HEK293T (cell line): ENCODE measurements around the gene LCE7A.

Experiments used
- ARNT ChIP-seq: fragments of 450-650 bp; IDR thresholded peaks from 2 replicates; pipeline ENCODE4 v1.6.1; 2017; ENCODE audit warnings: mild to moderate bottlenecking
- CTBP1 ChIP-seq: fragments of 450-650 bp; IDR thresholded peaks from 2 replicates; pipeline ENCODE4 v1.6.1; 2016; ENCODE audit warnings: borderline replicate concordance
- ELF4 ChIP-seq: fragments of 450-650 bp; IDR thresholded peaks from 2 replicates; pipeline ENCODE4 v1.6.1; 2017; ENCODE audit warnings: antibody characterized with exemption
- FOXA1 ChIP-seq: fragments of 450-650 bp; IDR thresholded peaks from 2 replicates; pipeline ENCODE4 v1.6.1; 2016; ENCODE audit warnings: mild to moderate bottlenecking
- FOXK2 ChIP-seq: fragments of 450-650 bp; IDR thresholded peaks from 2 replicates; pipeline ENCODE4 v1.6.1; 2016; ENCODE audit warnings: mild to moderate bottlenecking
- FOXM1 ChIP-seq: fragments of 450-650 bp; IDR thresholded peaks from 2 replicates; pipeline ENCODE4 v1.6.1; 2017; ENCODE audit warnings: mild to moderate bottlenecking, borderline replicate concordance
- HDGF ChIP-seq: fragments of 450-650 bp; IDR thresholded peaks from 2 replicates; pipeline ENCODE4 v1.6.1; 2017; ENCODE audit warnings: antibody characterized with exemption, borderline replicate concordance
- LEF1 ChIP-seq: fragments of 450-650 bp; IDR thresholded peaks from 2 replicates; pipeline ENCODE4 v1.6.1; 2017; ENCODE audit warnings: mild to moderate bottlenecking, borderline replicate concordance
- NFRKB ChIP-seq: fragments of 450-650 bp; IDR thresholded peaks from 2 replicates; pipeline ENCODE4 v1.6.1; 2016; ENCODE audit warnings: mild to moderate bottlenecking, moderate library complexity
- PKNOX1 ChIP-seq: fragments of 450-650 bp; IDR thresholded peaks from 2 replicates; pipeline ENCODE4 v1.6.1; 2016
- SP1 ChIP-seq: fragments of 450-650 bp; IDR thresholded peaks from 2 replicates; pipeline ENCODE4 v1.6.1; 2017
- SUZ12 ChIP-seq: fragments of 450-650 bp; IDR thresholded peaks from 2 replicates; pipeline ENCODE4 v1.6.1; 2016; ENCODE audit warnings: mild to moderate bottlenecking
- ZNF384 ChIP-seq: fragments of 450-650 bp; IDR thresholded peaks from 2 replicates; pipeline ENCODE4 v1.6.1; 2016

GRCh38 chr1:152886758-152887409 lies 27.1 kb downstream of the LCE7A start:
- TF ChIP-seq NFRKB (no peak), FOXA1 (no peak), FOXM1 (no peak), FOXK2 (no peak), SUZ12 (no peak), ZNF384 (no peak), PKNOX1 (no peak), SP1 (no peak), ARNT (no peak), ELF4 (no peak), CTBP1 (no peak), HDGF (no peak), LEF1 (no peak)
